Psoas muscle (tissue), 8 donors: ENCODE data around the gene ACOD1. TPM values are rescaled to one million over a fixed set of nuclear protein-coding genes. Genes with fewer than 3 reads are reported as not detected.
A peak's percentile ranks its signal among the peaks of the same experiment; 100 is the strongest.

ENCODE experiments used
- ATAC-seq, 4 donors: fragments of 200-7000 bp; cut with Tn5 transposase; one replicate each; pipeline ENCODE4 v1.9.1; 2020; ENCODE audit warnings: moderate library complexity in 3 of 4, mild to moderate bottlenecking in 2 of 4
- DNase-seq, 2 donors: peaks; one replicate each; pipeline ENCODE4 v3.0.0-alpha.2; 2020
- H3K27ac ChIP-seq: fragments of 200-600 bp; one replicate; pipeline ENCODE4 v1.8.0; 2022
- H3K27me3 ChIP-seq, 3 donors: fragments of 200-600 bp in 1 of 3; one replicate each; pipeline versions ENCODE4 v1.6.1 to v1.8.0; 2013 to 2022; ENCODE audit warnings: low read length in 2 of 3, mild to moderate bottlenecking in 2 of 3, moderate library complexity in 1 of 3; ENCODE audit not compliant: insufficient read depth in 3 of 3
- H3K36me3 ChIP-seq, 2 donors: fragments of 200-600 bp in 1 of 2; one replicate each; pipeline versions ENCODE4 v1.6.1 to v1.8.0; 2013 to 2022; ENCODE audit warnings: low read depth in 1 of 2, mild to moderate bottlenecking in 1 of 2, moderate library complexity in 1 of 2; ENCODE audit not compliant: insufficient read depth in 1 of 2
- H3K4me1 ChIP-seq: fragments of 200-600 bp; one replicate; pipeline ENCODE4 v1.8.0; 2022
- H3K4me3 ChIP-seq: fragments of 200-600 bp; one replicate; pipeline ENCODE4 v1.8.0; 2022; ENCODE audit warnings: mild to moderate bottlenecking
- H3K9me3 ChIP-seq: fragments of 200-600 bp; one replicate; pipeline ENCODE4 v1.8.0; 2022
- WGBS, 3 donors: extraction: QIAGEN DNeasy Blood & Tissue Kit; methylation state at CpG; one replicate each; pipeline versions ENCODE4 v1.1.6 to v1.1.7; 2013; 5-methylcytosine and 5-hydroxymethylcytosine counted together
- intact Hi-C, 2 donors: fragments of 100-400 bp; cut with DNase I; formaldehyde crosslinking; loops; one replicate each; pipeline versions ENCODE4 v1.11.0 to v1.14.2; 2022
- polyA plus RNA-seq, 3 donors: library from polyadenylated mRNA; stranded (reverse); fragments of 200-250 nt; gene quantifications; one replicate each; pipeline ENCODE4 v1.2.3, GENCODE V29; 2013
- total RNA-seq, 4 donors: library from RNA; stranded (reverse); fragmentation: NEBNext Ultra II Directional in 2 of 4; extraction: Animal tissue kit (Norgen Biotek cat#: 25700) in 2 of 4; gene quantifications; one replicate each; pipeline versions ENCODE4 v1.2.1 to v1.2.4, GENCODE V29; 2021 to 2023
- TF ChIP-seq, protein P1 (sequence below): fragments of 200-600 bp; IDR thresholded peaks from one replicate; pipeline ENCODE4 v1.8.0; 2022; ENCODE audit warnings: antibody characterized with exemption
- donor health status: healthy with polysubstance abuse.
- donor health status: DM: no; HTN: no; CAD: no; lungs with moderate emphysema.
- donor health status: Bipolar disorder and iron deficiency.
- donor health status: healthy.
- donor health status: DM: yes; HTN: yes; CAD: no.
- donor health status: DM: no; HTN: no; CAD: no.
- donor health status: DM: no; HTN: no; CAD: no.
- donor health status: DM: yes; HTN: yes; CAD: no.

Gene ACOD1
- total and polyA plus RNA-seq, 7 donors: not detected

DNA sequence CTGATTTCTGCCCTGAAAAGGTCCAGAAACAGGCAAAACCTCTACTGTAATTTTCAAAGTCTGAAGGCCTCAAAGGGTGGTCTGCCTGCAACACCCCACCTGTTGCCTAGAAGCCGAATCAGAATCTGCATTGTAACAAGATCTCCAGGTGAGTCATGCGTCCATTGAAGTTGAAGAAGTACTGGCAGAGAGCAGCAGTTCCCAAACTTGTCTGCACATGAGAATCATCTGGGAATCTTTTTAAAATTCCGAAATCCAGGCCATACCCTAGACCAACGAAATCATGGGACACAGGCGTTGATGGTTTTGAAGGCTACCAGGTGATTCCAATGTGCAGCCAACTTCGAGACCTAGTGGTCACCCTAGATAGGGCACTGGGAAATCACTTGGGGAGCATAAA is 27.6 kb downstream of the ACOD1 start:
- TF ChIP-seq, protein P1, sequence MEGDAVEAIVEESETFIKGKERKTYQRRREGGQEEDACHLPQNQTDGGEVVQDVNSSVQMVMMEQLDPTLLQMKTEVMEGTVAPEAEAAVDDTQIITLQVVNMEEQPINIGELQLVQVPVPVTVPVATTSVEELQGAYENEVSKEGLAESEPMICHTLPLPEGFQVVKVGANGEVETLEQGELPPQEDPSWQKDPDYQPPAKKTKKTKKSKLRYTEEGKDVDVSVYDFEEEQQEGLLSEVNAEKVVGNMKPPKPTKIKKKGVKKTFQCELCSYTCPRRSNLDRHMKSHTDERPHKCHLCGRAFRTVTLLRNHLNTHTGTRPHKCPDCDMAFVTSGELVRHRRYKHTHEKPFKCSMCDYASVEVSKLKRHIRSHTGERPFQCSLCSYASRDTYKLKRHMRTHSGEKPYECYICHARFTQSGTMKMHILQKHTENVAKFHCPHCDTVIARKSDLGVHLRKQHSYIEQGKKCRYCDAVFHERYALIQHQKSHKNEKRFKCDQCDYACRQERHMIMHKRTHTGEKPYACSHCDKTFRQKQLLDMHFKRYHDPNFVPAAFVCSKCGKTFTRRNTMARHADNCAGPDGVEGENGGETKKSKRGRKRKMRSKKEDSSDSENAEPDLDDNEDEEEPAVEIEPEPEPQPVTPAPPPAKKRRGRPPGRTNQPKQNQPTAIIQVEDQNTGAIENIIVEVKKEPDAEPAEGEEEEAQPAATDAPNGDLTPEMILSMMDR: no peak
- 89 to 94% (median 91%) methylated on average over 6 of the region's 6 CpGs for WGBS, 3 donors
- no peak overlapping the region for H3K4me3 ChIP-seq
- ATAC-seq (no peak), DNase-seq (no peak)
- peaks cover 4% of the 10 kb centered on the region for H3K4me1 ChIP-seq
- H3K27me3 ChIP-seq: peaks cover 0 to 5% (median 0%) of the 10 kb centered on the region in 3 donors
- H3K9me3 ChIP-seq: no peaks in the 10 kb centered on the region
- intact Hi-C loops: no loop called here
- H3K27ac ChIP-seq: no peak overlapping the region
- no peaks in the 10 kb centered on the region for H3K36me3 ChIP-seq

DNA sequence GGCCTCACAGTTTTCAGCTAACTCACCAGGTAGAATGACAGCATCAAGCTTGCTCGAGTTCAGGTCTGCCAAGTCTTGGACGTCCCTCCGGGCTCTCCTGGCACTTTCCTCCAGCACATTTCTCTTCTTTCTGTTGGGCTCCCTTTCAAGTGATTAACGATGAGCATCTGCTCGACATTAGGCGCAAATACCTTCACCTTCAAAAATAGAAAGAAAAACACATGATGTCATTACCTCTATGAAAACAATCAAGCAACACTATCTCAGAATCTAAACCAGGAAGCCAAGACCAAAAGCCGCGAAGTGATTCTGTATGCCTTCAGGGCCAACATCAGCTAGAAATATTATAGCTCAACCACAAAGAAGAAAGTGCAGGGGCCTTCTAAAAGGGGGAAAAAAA is 28.2 kb downstream of the ACOD1 start:
- H3K27ac ChIP-seq: no peak overlapping the region
- WGBS, 3 donors: 27 to 39% (median 28%) methylated on average over 8 of the region's 8 CpGs
- DNase-seq (no peak), ATAC-seq (peak in 1 of 4 donors; percentile 43)
- no peaks in the 10 kb centered on the region for H3K36me3 ChIP-seq
- TF ChIP-seq, protein P1: no peak
- H3K27me3 ChIP-seq: peaks cover 0 to 5% (median 0%) of the 10 kb centered on the region in 3 donors
- H3K4me3 ChIP-seq: no peak overlapping the region
- H3K9me3 ChIP-seq: no peaks in the 10 kb centered on the region
- H3K4me1 ChIP-seq: peaks cover 4% of the 10 kb centered on the region
- intact Hi-C loops: no loop called here

DNA sequence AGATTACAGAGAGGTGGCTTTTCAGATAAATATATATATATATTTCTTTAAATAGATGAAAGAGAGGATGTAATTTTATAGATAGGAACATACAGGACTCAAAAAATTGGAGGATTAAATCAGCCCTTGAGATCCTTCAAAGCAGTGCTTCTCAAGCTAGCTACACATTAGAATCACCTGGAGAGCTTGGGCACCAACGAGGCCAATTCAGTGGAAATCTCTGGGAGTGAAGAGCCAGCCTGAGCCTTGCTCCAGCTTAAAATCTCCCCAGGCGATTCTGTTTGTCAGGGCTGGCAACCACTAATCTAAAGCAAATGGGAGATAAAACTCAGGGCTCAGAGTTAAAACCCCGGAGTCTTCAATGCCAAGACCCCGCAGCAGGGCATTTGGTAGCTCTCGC is 28.6 kb downstream of the ACOD1 start:
- no peak for DNase-seq
- WGBS, 3 donors: 88 to 90% (median 89%) methylated on average over 5 of the region's 5 CpGs

DNA sequence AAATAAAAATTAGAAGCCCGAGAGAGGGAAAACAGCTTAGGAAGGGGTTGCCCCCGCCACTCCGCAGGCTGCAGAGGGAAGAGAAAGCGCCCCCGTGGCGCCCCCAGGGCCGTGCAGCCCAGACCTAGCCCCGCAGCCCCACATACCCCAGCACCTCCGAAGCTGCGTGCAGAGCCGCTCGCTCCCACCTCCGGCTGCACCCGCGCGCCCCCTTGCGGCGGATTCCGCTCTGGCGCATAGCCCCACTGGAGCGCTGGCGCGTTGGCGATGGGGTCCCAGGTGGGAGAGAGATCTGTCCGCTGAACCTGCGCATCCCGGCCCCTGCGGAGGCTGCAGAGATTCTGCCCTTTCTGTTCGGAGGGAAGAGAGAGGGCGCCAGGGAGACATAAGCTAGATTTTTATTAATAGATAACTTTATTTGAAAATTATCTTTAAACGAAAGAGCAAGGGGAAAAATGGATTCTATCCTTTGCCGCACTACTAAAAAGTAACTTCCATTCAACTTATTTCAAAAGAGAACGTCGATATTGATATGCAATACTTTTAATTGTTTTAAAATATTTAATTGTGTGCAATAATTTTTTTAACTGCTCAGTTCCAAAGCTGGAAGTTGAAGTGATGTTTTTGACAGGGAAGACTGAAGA is 31.9 kb downstream of the ACOD1 start:
- TF ChIP-seq, protein P1: peak; percentile 94
- Histone ChIP-seq H3K27ac (no peak overlapping the region), H3K4me1 (peaks cover 4% of the 10 kb centered on the region), H3K36me3 (no peaks in the 10 kb centered on the region), H3K4me3 (peak overlapping the region; percentile 58), H3K27me3 (peaks cover 0 to 5% (median 0%) of the 10 kb centered on the region in 3 donors), H3K9me3 (no peaks in the 10 kb centered on the region)
- 5 to 7% (median 7%) methylated on average over 34 of the region's 34 CpGs for WGBS, 3 donors
- DNase-seq (peak; percentile 79 to 89), ATAC-seq (peak; percentile 82 to 98 (median 94))
- intact Hi-C loops: loop anchor here in 1 of 2 donors (5.0 to 10.0 kb wide), 2 partner anchors 1108 to 1285 kb away; no protein-coding TSS in a partner anchor

More for the DNA sequence above, 28.6 kb downstream of the ACOD1 start:
- TF ChIP-seq, protein P1: no peak
- no peaks in the 10 kb centered on the region for H3K9me3 ChIP-seq
- intact Hi-C loops: no loop called here
- ATAC-seq: no peak
- peaks cover 4% of the 10 kb centered on the region for H3K4me1 ChIP-seq
- H3K4me3 ChIP-seq: no peak overlapping the region
- H3K27me3 ChIP-seq: peaks cover 0 to 5% (median 0%) of the 10 kb centered on the region in 3 donors
- H3K27ac ChIP-seq: no peak overlapping the region
- no peaks in the 10 kb centered on the region for H3K36me3 ChIP-seq
